ENCODE results near the gene GNAL.
"Not testable (repeated sequence)": the region's sequence is repeated elsewhere in the genome, so short reads cannot be mapped to it uniquely, and the experiment has no call there.

Gene GNAL

DNA sequence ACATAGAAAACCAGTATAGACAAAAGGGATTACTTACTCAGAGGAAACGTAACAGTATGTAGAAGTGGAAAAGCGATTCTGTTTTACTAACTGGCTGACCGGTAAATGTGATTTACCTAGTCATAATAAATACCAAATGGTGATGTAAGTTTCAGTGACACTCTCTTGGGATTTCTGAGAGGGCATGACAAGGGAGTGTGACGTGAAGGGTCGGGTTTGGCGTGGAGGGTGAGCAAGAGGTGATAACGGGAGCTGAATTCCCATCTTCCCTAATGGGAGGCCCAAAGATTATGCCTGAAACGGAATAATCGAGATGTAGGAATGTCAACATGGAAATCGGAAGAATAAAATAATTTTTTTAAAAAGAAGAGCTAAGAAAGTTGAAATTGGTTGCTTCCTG is 12.7 kb upstream of the GNAL start:
- no peak overlapping the region for H3K4me3 ChIP-seq (ENCODE audit: low read depth, low read length)
- TF ChIP-seq CTCF (IDR thresholded peaks at IDR 0.05; ENCODE audit: control insufficient read depth, extremely low read depth, insufficient read depth): no peak
- DNase-seq (ENCODE audit: low read depth): no peak

DNA sequence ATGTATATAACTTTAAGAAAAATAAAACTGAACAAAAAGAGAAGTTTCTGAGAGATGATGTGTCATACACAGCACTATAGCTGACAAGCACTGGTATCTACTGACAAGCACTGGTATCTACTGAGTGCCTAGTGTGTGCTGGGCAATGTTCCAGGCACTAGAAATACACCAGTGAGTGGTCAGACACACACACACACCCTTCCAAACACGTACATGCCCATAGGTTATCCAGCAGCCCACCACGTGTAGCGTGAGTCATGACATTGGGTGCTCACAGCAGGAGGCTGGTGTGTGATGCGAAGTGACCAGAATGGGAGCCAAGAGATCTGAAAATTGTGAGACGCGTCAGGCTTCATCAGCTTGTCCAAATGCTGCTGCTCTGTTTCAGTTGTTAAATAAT is 12.2 kb upstream of the GNAL start:
- DNase-seq (ENCODE audit: low read depth): no peak
- no peak overlapping the region for H3K4me3 ChIP-seq (ENCODE audit: low read depth, low read length)
- TF ChIP-seq CTCF (IDR thresholded peaks at IDR 0.05; ENCODE audit: control insufficient read depth, extremely low read depth, insufficient read depth): no peak

DNA sequence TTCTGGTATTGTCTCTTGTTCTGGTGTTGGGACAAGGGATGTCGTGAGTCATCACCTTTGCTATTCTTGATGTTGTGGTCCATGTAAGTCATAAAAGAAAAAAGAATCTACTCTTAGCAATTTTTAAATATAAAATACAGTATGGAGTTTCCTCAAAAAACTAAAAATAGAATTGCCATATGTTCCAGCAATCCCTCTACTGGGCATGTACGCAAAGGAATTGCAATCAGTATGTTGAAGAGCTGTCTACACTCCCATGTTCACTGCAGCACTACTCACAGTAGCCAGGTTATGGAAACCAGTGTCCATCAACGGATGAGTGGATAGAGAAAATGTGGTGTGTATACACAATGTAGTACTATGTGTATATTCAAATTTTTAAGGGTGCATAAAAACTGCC is 10.9 kb upstream of the GNAL start:
- no peak for TF ChIP-seq CTCF (IDR thresholded peaks at IDR 0.05; ENCODE audit: control insufficient read depth, extremely low read depth, insufficient read depth)
- no peak for DNase-seq (ENCODE audit: low read depth)
- H3K4me3 ChIP-seq (ENCODE audit: low read depth, low read length): no peak overlapping the region

DNA sequence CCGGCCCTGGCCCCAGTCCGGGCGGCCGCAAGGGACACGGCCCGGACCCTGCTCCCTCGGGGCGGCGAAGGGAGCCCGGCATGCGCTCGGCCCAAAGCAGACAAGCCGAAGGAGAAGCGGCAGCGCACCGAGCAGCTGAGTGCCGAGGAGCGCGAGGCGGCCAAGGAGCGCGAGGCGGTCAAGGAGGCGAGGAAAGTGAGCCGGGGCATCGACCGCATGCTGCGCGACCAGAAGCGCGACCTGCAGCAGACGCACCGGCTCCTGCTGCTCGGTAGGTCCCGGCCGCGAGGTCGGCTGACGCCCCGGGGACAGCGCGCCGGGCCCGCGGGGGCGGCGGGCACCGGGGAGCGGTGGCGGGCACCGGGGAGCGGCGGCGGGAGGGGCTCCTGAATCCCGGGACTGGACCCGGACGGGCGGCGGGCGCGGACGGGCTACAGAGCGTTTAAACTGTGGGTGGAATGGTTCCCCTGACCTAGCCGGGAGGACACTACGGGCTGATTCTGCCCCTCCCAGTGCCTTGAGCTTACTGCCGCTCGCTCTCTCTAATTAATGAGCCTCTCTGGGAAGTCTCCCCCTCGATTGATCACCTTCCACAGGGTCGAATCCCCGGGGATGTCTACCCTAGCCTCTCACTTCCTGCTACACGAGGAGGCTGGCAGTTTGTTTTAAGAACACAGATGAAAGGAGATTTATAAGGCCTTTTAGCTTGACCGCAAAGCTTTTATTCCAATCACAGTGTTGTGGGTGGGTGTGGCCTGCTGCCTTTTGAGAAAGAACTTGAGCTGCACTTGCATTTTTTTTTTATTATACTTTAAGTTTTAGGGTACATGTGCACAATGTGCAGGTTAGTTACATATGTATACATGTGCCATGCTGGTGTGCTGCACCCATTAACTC is 853 bp downstream of the GNAL start:
- TF ChIP-seq CTCF (IDR thresholded peaks at IDR 0.05; ENCODE audit: control insufficient read depth, extremely low read depth, insufficient read depth): no peak
- no peak for DNase-seq (ENCODE audit: low read depth)
- no peak overlapping the region for H3K4me3 ChIP-seq (ENCODE audit: low read depth, low read length)

DNA sequence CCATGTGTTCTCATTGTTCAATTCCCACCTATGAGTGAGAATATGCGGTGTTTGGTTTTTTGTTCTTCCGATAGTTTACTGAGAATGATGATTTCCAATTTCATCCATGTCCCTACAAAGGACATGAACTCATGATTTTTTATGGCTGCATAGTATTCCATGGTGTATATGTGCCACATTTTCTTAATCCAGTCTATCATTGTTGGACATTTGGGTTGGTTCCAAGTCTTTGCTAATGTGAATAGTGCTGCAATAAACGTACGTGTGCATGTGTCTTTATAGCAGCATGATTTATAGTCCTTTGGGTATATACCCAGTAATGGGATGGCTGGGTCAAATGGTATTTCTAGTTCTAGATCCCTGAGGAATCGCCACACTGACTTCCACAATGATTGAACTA is 1.6 kb downstream of the GNAL start:
- DNase-seq (ENCODE audit: low read depth); H3K4me3 ChIP-seq (ENCODE audit: low read depth, low read length): not testable (repeated sequence)

DNA sequence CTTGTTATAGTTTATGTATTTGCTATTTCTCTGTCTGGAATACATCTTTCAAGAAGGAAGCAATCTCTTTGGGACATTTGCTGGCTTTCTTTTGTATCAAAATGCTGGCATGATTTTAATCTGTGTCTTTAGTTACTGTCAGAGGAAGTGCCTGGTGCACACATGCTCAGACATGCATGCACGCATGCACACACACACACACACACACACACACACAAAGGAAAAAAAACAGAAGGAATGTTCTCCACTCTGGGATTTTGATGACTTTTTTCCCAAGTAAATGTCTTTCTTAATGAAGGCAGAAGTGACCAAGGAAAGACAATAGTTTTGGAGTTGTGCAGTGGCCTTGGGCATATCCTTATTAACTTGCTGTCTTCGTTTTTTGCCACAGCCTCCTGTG is 6.7 kb downstream of the GNAL start:
- no peak for TF ChIP-seq CTCF (IDR thresholded peaks at IDR 0.05; ENCODE audit: control insufficient read depth, extremely low read depth, insufficient read depth)
- no peak for DNase-seq (ENCODE audit: low read depth)
- no peak overlapping the region for H3K4me3 ChIP-seq (ENCODE audit: low read depth, low read length)

GRCh38 chr18:11696451-11696850 is 7.4 kb downstream of the GNAL start:
- no peak for TF ChIP-seq CTCF (IDR thresholded peaks at IDR 0.05; ENCODE audit: control insufficient read depth, extremely low read depth, insufficient read depth)
- peak; percentile 58 for DNase-seq (ENCODE audit: low read depth)
- no peak overlapping the region for H3K4me3 ChIP-seq (ENCODE audit: low read depth, low read length)
